Rectal smooth muscle tissue (tissue), 1 donor: ENCODE results near the gene MSANTD2.

Experiments
- H3K27ac ChIP-seq: one replicate; pipeline ENCODE4 v1.7.0; 2013; ENCODE audit warnings: low read depth, low read length, inconsistent platforms
- H3K27me3 ChIP-seq: one replicate; pipeline ENCODE4 v1.7.0; 2013; ENCODE audit warnings: low read length; ENCODE audit not compliant: control insufficient read depth, insufficient read depth
- H3K36me3 ChIP-seq: one replicate; pipeline ENCODE4 v1.7.0; 2013; ENCODE audit warnings: low read length; ENCODE audit not compliant: control insufficient read depth, insufficient read depth
- H3K4me1 ChIP-seq: one replicate; pipeline ENCODE4 v1.7.0; 2013; ENCODE audit warnings: low read length; ENCODE audit not compliant: control insufficient read depth, insufficient read depth
- H3K4me3 ChIP-seq: one replicate; pipeline ENCODE4 v1.7.0; 2013; ENCODE audit warnings: low read length
- H3K9ac ChIP-seq: one replicate; pipeline ENCODE4 v1.7.0; 2013; ENCODE audit warnings: low read length

MSANTD2 gene

DNA sequence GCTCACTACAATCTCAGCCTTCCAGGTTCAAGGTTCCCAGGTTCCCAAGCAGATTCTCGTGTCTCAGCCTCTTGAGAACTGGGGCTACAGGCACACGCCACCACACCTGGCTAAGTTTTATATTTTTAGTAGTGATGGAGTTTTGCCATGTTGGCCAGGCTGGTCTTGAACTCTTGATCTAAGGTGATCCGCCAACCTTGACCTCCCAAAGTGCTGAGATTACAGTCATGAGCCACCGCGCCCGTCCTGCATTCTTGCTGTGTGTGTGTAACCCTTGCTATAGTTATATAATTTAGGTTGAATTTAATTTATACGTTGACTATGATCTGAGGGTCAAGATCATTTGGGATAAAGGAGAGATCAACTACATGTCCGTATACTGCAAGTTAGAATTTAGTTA lies 35.7 kb upstream of the MSANTD2 start:
- peak overlapping the region; percentile 22 for H3K27ac ChIP-seq
- no peak overlapping the region for H3K9ac ChIP-seq
- H3K4me3 ChIP-seq: no peak overlapping the region

DNA sequence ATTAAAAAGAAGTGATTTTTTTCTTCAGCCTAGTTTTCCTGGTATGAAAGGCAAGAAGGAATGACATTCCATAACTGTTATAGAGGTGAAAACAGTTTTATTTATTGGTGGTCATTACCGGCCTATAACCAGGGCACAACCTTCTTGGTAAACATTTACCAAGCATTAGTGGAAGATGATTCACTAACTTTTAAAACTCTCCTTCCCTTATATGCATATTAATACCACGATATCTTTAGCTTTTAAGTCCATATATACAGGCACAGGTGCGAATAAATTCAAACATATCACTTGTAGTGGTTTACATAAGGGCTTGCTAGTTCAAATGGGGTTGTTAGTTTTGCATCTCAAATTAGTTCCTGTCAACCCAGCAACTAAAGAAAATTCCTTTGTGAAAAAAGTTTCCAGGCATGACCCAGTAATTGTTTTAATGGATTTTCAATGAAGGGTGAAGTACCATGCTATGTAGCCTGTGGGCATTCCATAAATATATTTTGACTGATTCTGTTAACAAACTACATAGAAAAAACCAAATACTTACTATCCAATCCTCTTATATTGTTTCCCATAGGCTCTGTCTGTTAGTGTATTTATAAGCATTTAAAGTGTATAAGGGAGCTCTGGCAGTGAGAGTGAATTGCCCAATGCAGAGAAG lies 34.4 kb upstream of the MSANTD2 start:
- Histone ChIP-seq H3K4me3 (no peak overlapping the region), H3K4me1 (peaks cover 3% of the 10 kb centered on the region), H3K9ac (no peak overlapping the region), H3K27ac (no peak overlapping the region), H3K36me3 (no peaks in the 10 kb centered on the region), H3K27me3 (peaks cover 19% of the 10 kb centered on the region)

More for the DNA sequence above, 35.7 kb upstream of the MSANTD2 start:
- Histone ChIP-seq H3K4me1 (peaks cover 3% of the 10 kb centered on the region), H3K36me3 (no peaks in the 10 kb centered on the region), H3K27me3 (peaks cover 27% of the 10 kb centered on the region)

DNA sequence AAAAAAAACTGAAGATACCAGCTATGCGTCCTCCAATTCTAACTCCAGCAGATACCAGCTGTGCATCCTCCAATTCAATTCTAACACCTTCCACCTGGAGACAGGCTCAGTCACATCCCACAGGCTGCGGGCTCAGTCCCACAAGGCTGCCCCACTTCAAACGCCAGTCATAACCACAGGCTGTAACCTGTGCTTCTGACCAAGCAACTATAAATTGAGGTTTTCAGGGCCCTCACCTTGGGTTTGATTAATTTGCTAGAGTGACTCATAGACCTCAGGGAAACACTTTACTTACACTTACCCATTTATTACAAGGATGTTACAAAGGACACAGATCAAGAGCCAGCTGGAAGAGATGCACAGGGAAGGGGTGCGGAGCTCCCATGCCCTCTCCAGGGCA lies 32.4 kb upstream of the MSANTD2 start:
- no peak overlapping the region for H3K9ac ChIP-seq
- no peaks in the 10 kb centered on the region for H3K36me3 ChIP-seq
- H3K27me3 ChIP-seq: peaks cover 2% of the 10 kb centered on the region
- H3K4me3 ChIP-seq: no peak overlapping the region
- peaks cover 3% of the 10 kb centered on the region for H3K4me1 ChIP-seq
- no peak overlapping the region for H3K27ac ChIP-seq

DNA sequence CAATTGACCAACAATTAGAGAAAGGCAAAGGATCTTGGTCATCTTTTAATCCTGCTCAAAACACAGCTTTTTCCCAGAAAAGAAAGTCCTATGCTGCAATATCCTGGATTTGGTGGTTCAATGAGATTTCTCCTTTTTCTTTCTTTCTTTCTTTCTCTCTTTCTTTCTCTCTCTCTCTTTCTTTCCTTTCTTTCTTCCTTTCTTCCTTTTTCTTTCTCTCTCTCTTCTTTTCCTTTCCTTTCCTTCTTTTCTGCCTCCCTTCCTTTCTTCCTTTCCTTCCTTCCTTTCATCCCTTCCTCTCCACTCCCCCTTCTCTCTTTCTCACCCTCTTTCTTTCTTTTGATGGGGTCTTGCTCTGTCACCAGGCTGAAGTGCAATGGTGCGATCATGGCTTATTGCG lies 31.7 kb upstream of the MSANTD2 start:
- H3K4me1 ChIP-seq: peaks cover 3% of the 10 kb centered on the region
- H3K9ac ChIP-seq: no peak overlapping the region
- H3K4me3 ChIP-seq: no peak overlapping the region
- no peaks in the 10 kb centered on the region for H3K27me3 ChIP-seq
- no peaks in the 10 kb centered on the region for H3K36me3 ChIP-seq
- no peak overlapping the region for H3K27ac ChIP-seq

DNA sequence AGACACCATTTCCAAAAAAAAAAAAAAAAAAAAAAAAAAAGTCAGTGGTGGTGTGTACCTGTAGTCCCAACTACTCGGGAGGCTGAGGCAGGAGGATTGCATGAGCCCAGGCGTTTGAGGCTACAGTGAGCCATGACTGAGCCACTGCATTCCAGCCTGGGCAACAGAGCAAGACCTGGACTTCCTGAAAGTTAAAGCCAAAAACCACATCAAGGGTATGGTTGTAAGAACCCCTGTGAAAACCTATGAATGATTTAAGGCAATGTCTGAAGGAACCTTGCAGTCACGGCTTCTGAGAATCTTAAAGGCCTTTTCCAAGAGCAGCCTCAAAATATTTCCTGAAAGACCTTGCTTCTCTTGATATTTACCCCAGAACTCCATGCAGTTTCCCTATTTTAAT lies 30.5 kb upstream of the MSANTD2 start:
- Histone ChIP-seq H3K4me1 (no peaks in the 10 kb centered on the region), H3K36me3 (no peaks in the 10 kb centered on the region), H3K4me3 (no peak overlapping the region), H3K27me3 (no peaks in the 10 kb centered on the region), H3K27ac (no peak overlapping the region), H3K9ac (no peak overlapping the region)

DNA sequence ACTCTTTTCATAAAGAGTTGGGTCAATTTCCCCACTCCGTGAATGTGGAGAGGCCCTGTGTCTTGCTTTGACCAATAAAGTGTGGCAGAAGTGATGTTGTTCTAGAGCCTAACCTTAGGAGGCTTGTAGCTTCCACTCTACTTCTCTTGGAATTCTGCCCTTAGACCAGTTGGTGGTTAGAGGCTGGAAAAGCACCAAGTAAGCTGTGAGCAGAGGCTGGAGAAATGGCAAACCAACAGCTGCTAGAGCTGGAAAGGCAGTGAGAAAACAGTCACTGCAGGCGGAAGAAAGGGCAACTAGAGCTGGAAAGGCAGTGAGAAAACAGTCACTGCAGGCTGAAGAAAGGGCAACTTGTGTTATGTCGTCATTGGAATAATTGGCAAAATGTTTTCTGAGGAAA lies 29.8 kb upstream of the MSANTD2 start:
- H3K27ac ChIP-seq: no peak overlapping the region
- no peaks in the 10 kb centered on the region for H3K36me3 ChIP-seq
- no peaks in the 10 kb centered on the region for H3K27me3 ChIP-seq
- no peaks in the 10 kb centered on the region for H3K4me1 ChIP-seq
- no peak overlapping the region for H3K4me3 ChIP-seq
- no peak overlapping the region for H3K9ac ChIP-seq

DNA sequence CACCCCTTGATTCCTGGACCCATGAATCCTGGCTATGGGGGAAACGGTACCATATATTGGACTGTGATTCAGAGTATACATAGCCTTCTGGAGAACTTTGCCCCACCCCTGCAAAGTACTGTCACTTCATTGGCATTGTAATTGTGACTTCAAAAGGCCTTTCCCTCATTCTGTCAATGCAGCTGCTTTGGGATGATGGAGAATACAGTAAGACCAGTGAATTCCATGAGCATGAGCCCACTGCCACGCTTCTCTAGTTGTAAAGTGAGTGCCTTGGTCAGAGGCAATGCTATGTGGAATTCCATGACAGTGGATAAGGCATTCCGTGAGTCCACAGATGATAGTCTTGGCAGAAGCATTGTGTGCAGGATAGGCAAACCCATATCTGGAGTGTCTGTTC lies 25.7 kb upstream of the MSANTD2 start:
- H3K9ac ChIP-seq: no peak overlapping the region
- H3K27ac ChIP-seq: no peak overlapping the region
- H3K36me3 ChIP-seq: no peaks in the 10 kb centered on the region
- no peak overlapping the region for H3K4me3 ChIP-seq
- peaks cover 2% of the 10 kb centered on the region for H3K27me3 ChIP-seq
- no peaks in the 10 kb centered on the region for H3K4me1 ChIP-seq

DNA sequence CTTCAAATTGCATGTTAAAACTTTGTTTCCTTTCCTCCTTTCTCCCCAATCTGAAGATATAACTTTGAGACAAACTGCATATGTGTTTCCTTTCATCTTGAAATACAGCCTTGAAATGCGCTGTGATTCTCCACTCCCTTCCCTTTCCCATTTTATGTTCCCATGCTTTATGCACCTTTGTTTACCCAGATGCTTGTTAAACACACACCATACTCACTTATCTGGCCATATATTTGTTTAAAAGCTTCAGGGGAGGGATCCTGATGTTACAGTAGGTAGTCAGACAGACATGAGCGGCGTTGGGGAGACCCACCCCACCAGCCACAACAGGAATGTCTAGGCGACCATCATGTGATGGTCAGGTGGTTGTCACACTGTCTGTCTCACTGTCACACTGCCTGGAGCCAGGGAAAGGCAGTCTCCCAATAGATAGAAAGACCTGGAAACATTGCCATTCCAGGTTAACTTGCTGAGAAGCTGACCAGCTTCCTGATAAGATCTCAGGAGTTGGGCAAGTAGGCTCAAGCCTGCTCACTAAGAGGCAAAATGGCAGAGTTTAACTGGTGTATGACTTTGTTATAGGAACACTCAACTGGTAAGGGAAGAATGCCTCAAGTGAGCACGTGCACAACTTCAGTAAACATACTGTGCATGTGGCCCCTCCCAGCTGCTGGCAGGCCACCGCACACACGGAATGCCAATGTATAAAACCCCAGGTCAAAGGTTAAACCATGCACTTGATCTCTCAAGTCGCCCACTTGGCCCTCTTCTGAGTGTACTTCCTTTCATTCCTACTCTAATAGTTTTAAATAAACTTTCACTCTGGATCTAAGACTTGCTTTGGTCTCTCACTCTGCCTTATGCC lies 23.5 kb upstream of the MSANTD2 start:
- Histone ChIP-seq H3K4me3 (no peak overlapping the region), H3K27me3 (peaks cover 2% of the 10 kb centered on the region), H3K4me1 (no peaks in the 10 kb centered on the region), H3K27ac (no peak overlapping the region), H3K36me3 (no peaks in the 10 kb centered on the region), H3K9ac (no peak overlapping the region)

DNA sequence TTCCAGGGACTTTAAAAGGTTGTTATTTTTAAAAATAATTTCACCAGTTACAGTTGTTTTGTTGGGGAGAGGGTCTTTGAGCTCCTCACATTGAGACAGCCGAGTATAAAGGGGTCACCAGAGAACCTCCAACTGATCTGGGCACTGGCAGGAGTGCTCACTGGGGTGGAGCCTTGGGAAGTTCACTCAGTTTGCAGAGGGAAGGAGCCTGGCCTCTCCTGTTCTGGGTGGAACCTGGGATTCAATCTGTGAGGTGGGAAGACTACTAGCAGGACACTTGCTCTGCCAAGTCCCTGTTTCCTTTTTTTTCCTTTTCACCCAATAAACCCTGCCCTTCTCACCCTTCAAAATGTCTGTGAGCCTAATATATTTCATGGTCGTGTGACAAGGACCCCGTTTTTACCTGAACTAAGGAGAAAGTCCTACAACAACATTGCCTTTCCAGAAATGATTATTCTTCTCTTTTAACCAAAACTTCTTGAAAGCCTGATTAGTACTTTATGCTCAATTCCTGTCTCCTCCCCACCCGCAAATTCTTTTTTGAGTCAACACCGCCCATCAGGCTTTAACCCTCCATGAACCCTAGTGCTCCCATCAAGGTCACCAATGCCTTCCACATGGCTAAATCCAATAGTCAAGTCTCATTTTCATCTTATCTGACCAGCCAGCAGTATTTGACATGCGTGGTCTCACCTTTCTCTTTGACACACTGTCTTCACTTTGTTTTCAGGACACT lies 22.0 kb upstream of the MSANTD2 start:
- no peak overlapping the region for H3K4me3 ChIP-seq
- no peak overlapping the region for H3K27ac ChIP-seq
- no peak overlapping the region for H3K9ac ChIP-seq
- H3K4me1 ChIP-seq: no peaks in the 10 kb centered on the region
- H3K27me3 ChIP-seq: peaks cover 2% of the 10 kb centered on the region
- no peaks in the 10 kb centered on the region for H3K36me3 ChIP-seq

DNA sequence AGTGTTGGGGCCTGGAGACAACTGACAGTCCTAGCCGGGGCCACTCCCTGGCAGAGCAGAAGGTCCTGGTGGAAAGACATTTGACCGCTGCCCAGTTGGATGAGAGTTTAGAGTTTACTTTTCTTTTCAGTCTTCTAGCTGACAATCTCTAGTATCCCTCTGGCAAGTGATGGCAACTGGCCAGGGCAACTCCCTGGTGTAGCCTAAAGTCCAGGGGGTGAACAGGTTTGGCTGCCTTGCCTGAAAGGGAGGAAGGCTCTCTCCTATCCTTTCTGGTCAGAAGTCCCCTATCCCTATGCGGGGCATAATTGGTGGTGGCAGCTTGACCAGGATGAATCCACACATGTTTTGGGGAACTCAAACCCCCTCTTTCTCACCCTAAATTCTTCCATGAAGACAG lies 16.8 kb upstream of the MSANTD2 start:
- H3K27me3 ChIP-seq: no peaks in the 10 kb centered on the region
- H3K4me3 ChIP-seq: no peak overlapping the region
- no peak overlapping the region for H3K27ac ChIP-seq
- no peak overlapping the region for H3K9ac ChIP-seq
- no peaks in the 10 kb centered on the region for H3K36me3 ChIP-seq
- H3K4me1 ChIP-seq: no peaks in the 10 kb centered on the region

DNA sequence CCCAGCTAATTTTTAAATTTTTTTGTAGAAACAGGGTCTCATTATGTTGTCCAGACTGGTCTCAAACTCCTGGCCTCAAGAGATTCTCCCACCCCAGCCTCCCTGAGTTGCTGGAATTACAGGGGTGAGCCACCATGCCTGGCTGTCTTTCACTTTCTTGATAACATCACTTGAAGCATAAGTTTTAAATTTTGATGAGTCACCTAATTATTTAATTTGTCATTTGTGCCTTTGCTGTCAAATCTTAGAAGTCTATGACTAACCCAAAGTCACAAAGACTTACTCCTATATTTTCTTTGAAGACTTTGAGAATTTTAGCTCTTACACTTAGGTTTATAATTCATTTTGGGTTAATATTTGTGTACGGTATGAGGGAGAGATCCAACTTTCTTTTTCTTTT lies 14.5 kb upstream of the MSANTD2 start:
- H3K4me1 ChIP-seq: no peaks in the 10 kb centered on the region
- no peak overlapping the region for H3K9ac ChIP-seq
- no peaks in the 10 kb centered on the region for H3K27me3 ChIP-seq
- no peaks in the 10 kb centered on the region for H3K36me3 ChIP-seq
- no peak overlapping the region for H3K4me3 ChIP-seq
- no peak overlapping the region for H3K27ac ChIP-seq

DNA sequence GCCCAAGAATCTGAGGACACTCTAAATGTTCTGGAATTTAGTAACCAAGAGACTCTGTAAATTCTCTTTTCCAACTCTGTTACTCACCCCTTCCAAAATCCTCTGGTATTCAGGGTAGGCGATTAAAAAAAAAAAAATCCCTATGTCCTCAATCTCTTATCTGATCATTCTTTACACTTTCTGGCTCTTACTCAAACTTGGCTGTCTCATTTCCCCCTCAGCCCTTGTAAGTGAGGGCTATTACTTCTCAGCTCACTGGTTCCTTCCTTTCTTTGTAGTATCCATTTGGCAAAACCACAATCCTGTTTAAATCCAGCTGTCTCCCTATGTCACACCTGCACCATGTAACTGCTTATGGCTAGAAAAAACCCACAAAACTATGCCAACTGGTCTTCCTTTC lies 12.7 kb upstream of the MSANTD2 start:
- no peaks in the 10 kb centered on the region for H3K4me1 ChIP-seq
- H3K4me3 ChIP-seq: no peak overlapping the region
- no peaks in the 10 kb centered on the region for H3K36me3 ChIP-seq
- no peaks in the 10 kb centered on the region for H3K27me3 ChIP-seq
- no peak overlapping the region for H3K9ac ChIP-seq
- no peak overlapping the region for H3K27ac ChIP-seq
